Measurements from ENCODE around the gene ARHGEF33.

ARHGEF33 gene

GRCh38 chr2:38997781-38998180 lies 108.1 kb downstream of the ARHGEF33 start:
- H3K4me3 ChIP-seq (ENCODE audit: low read length): no peak overlapping the region
- no peaks in the 10 kb centered on the region for H3K9me3 ChIP-seq (ENCODE audit: control insufficient read depth, low read length)
- H3K36me3 ChIP-seq (ENCODE audit: control insufficient read depth, insufficient read depth, low read length): no peaks in the 10 kb centered on the region
- no peak overlapping the region for H3K9ac ChIP-seq (ENCODE audit: low read length)
- H3K27me3 ChIP-seq (ENCODE audit: control insufficient read depth, insufficient read depth, low read length): no peaks in the 10 kb centered on the region
- peaks cover 3% of the 10 kb centered on the region for H3K4me1 ChIP-seq (ENCODE audit: control insufficient read depth, insufficient read depth, low read length)

GRCh38 chr2:39000552-39000951 lies 110.9 kb downstream of the ARHGEF33 start:
- H3K4me3 ChIP-seq (ENCODE audit: low read length): no peak overlapping the region
- H3K9me3 ChIP-seq (ENCODE audit: control insufficient read depth, low read length): no peaks in the 10 kb centered on the region
- H3K36me3 ChIP-seq (ENCODE audit: control insufficient read depth, insufficient read depth, low read length): no peaks in the 10 kb centered on the region
- H3K27me3 ChIP-seq (ENCODE audit: control insufficient read depth, insufficient read depth, low read length): no peaks in the 10 kb centered on the region
- no peak overlapping the region for H3K9ac ChIP-seq (ENCODE audit: low read length)
- peaks cover 3% of the 10 kb centered on the region for H3K4me1 ChIP-seq (ENCODE audit: control insufficient read depth, insufficient read depth, low read length)

- no peaks in the 10 kb centered on the region for H3K9me3 ChIP-seq (ENCODE audit: control insufficient read depth, low read length)
- no peaks in the 10 kb centered on the region for H3K4me1 ChIP-seq (ENCODE audit: control insufficient read depth, insufficient read depth, low read length)
- no peak overlapping the region for H3K9ac ChIP-seq (ENCODE audit: low read length)
- no peak overlapping the region for H3K4me3 ChIP-seq (ENCODE audit: low read length)
- peaks cover 4% of the 10 kb centered on the region for H3K36me3 ChIP-seq (ENCODE audit: control insufficient read depth, insufficient read depth, low read length)
- H3K27me3 ChIP-seq (ENCODE audit: control insufficient read depth, insufficient read depth, low read length): no peaks in the 10 kb centered on the region
These were observed 118.3 kb downstream of the ARHGEF33 start for GRCh38 chr2:39007875-39008504.

- H3K27me3 ChIP-seq (ENCODE audit: control insufficient read depth, insufficient read depth, low read length): no peaks in the 10 kb centered on the region
- no peaks in the 10 kb centered on the region for H3K4me1 ChIP-seq (ENCODE audit: control insufficient read depth, insufficient read depth, low read length)
- H3K9ac ChIP-seq (ENCODE audit: low read length): no peak overlapping the region
- peaks cover 5% of the 10 kb centered on the region for H3K36me3 ChIP-seq (ENCODE audit: control insufficient read depth, insufficient read depth, low read length)
- H3K9me3 ChIP-seq (ENCODE audit: control insufficient read depth, low read length): no peaks in the 10 kb centered on the region
- no peak overlapping the region for H3K4me3 ChIP-seq (ENCODE audit: low read length)
These were observed 119.0 kb downstream of the ARHGEF33 start for GRCh38 chr2:39008665-39009064.

GRCh38 chr2:39013871-39014270 lies 124.2 kb downstream of the ARHGEF33 start:
- Histone ChIP-seq H3K4me3 (ENCODE audit: low read length) (no peak overlapping the region), H3K9ac (ENCODE audit: low read length) (no peak overlapping the region), H3K9me3 (ENCODE audit: control insufficient read depth, low read length) (no peaks in the 10 kb centered on the region), H3K4me1 (ENCODE audit: control insufficient read depth, insufficient read depth, low read length) (no peaks in the 10 kb centered on the region), H3K36me3 (ENCODE audit: control insufficient read depth, insufficient read depth, low read length) (peaks cover 5% of the 10 kb centered on the region), H3K27me3 (ENCODE audit: control insufficient read depth, insufficient read depth, low read length) (no peaks in the 10 kb centered on the region)

GRCh38 chr2:39015424-39015823 lies 125.7 kb downstream of the ARHGEF33 start:
- H3K36me3 ChIP-seq (ENCODE audit: control insufficient read depth, insufficient read depth, low read length): peaks cover 5% of the 10 kb centered on the region
- H3K9ac ChIP-seq (ENCODE audit: low read length): no peak overlapping the region
- no peak overlapping the region for H3K4me3 ChIP-seq (ENCODE audit: low read length)
- H3K4me1 ChIP-seq (ENCODE audit: control insufficient read depth, insufficient read depth, low read length): no peaks in the 10 kb centered on the region
- H3K9me3 ChIP-seq (ENCODE audit: control insufficient read depth, low read length): no peaks in the 10 kb centered on the region
- no peaks in the 10 kb centered on the region for H3K27me3 ChIP-seq (ENCODE audit: control insufficient read depth, insufficient read depth, low read length)

GRCh38 chr2:39017334-39017733 lies 127.7 kb downstream of the ARHGEF33 start:
- Histone ChIP-seq H3K27me3 (ENCODE audit: control insufficient read depth, insufficient read depth, low read length) (no peaks in the 10 kb centered on the region), H3K9me3 (ENCODE audit: control insufficient read depth, low read length) (no peaks in the 10 kb centered on the region), H3K9ac (ENCODE audit: low read length) (no peak overlapping the region), H3K36me3 (ENCODE audit: control insufficient read depth, insufficient read depth, low read length) (peaks cover 5% of the 10 kb centered on the region), H3K4me3 (ENCODE audit: low read length) (no peak overlapping the region), H3K4me1 (ENCODE audit: control insufficient read depth, insufficient read depth, low read length) (no peaks in the 10 kb centered on the region)

- Histone ChIP-seq H3K9me3 (ENCODE audit: control insufficient read depth, low read length) (no peaks in the 10 kb centered on the region), H3K9ac (ENCODE audit: low read length) (no peak overlapping the region), H3K4me1 (ENCODE audit: control insufficient read depth, insufficient read depth, low read length) (no peaks in the 10 kb centered on the region), H3K36me3 (ENCODE audit: control insufficient read depth, insufficient read depth, low read length) (no peaks in the 10 kb centered on the region), H3K4me3 (ENCODE audit: low read length) (no peak overlapping the region), H3K27me3 (ENCODE audit: control insufficient read depth, insufficient read depth, low read length) (no peaks in the 10 kb centered on the region)
These were observed 129.0 kb downstream of the ARHGEF33 start for GRCh38 chr2:39018638-39019037.

GRCh38 chr2:39020383-39020782 lies 130.7 kb downstream of the ARHGEF33 start:
- no peaks in the 10 kb centered on the region for H3K4me1 ChIP-seq (ENCODE audit: control insufficient read depth, insufficient read depth, low read length)
- H3K36me3 ChIP-seq (ENCODE audit: control insufficient read depth, insufficient read depth, low read length): no peaks in the 10 kb centered on the region
- H3K9me3 ChIP-seq (ENCODE audit: control insufficient read depth, low read length): no peaks in the 10 kb centered on the region
- H3K27me3 ChIP-seq (ENCODE audit: control insufficient read depth, insufficient read depth, low read length): no peaks in the 10 kb centered on the region
- H3K9ac ChIP-seq (ENCODE audit: low read length): no peak overlapping the region
- H3K4me3 ChIP-seq (ENCODE audit: low read length): no peak overlapping the region

- Histone ChIP-seq H3K9ac (ENCODE audit: low read length) (no peak overlapping the region), H3K36me3 (ENCODE audit: control insufficient read depth, insufficient read depth, low read length) (no peaks in the 10 kb centered on the region), H3K9me3 (ENCODE audit: control insufficient read depth, low read length) (no peaks in the 10 kb centered on the region), H3K27me3 (ENCODE audit: control insufficient read depth, insufficient read depth, low read length) (no peaks in the 10 kb centered on the region), H3K4me1 (ENCODE audit: control insufficient read depth, insufficient read depth, low read length) (no peaks in the 10 kb centered on the region), H3K4me3 (ENCODE audit: low read length) (no peak overlapping the region)
These were observed 133.1 kb downstream of the ARHGEF33 start for GRCh38 chr2:39022642-39023235.

- Histone ChIP-seq H3K36me3 (ENCODE audit: control insufficient read depth, insufficient read depth, low read length) (no peaks in the 10 kb centered on the region), H3K27me3 (ENCODE audit: control insufficient read depth, insufficient read depth, low read length) (no peaks in the 10 kb centered on the region), H3K4me3 (ENCODE audit: low read length) (no peak overlapping the region)
These were observed 134.0 kb downstream of the ARHGEF33 start for GRCh38 chr2:39023649-39024048.

GRCh38 chr2:39024833-39025232 lies 135.2 kb downstream of the ARHGEF33 start:
- H3K27me3 ChIP-seq (ENCODE audit: control insufficient read depth, insufficient read depth, low read length): no peaks in the 10 kb centered on the region
- H3K9me3 ChIP-seq (ENCODE audit: control insufficient read depth, low read length): no peaks in the 10 kb centered on the region
- H3K4me1 ChIP-seq (ENCODE audit: control insufficient read depth, insufficient read depth, low read length): no peaks in the 10 kb centered on the region
- no peak overlapping the region for H3K9ac ChIP-seq (ENCODE audit: low read length)
- H3K36me3 ChIP-seq (ENCODE audit: control insufficient read depth, insufficient read depth, low read length): no peaks in the 10 kb centered on the region
- no peak overlapping the region for H3K4me3 ChIP-seq (ENCODE audit: low read length)

More at GRCh38 chr2:39023649-39024048, 134.0 kb downstream of the ARHGEF33 start:
- Histone ChIP-seq H3K9me3 (ENCODE audit: control insufficient read depth, low read length) (no peaks in the 10 kb centered on the region), H3K4me1 (ENCODE audit: control insufficient read depth, insufficient read depth, low read length) (no peaks in the 10 kb centered on the region), H3K9ac (ENCODE audit: low read length) (no peak overlapping the region)

Measured in mucosa of stomach (tissue), 1 donor.